Astrocyte (in vitro differentiated cells and primary cell): ENCODE data around the gene DTWD2.

Source experiments
- EZH2 ChIP-seq: IDR thresholded peaks from 2 replicates; pipeline ENCODE4 v1.6.1; 2012; ENCODE audit warnings: mild to moderate bottlenecking, low read length, inconsistent platforms; ENCODE audit not compliant: insufficient read depth
- TF ChIP-seq, protein P1 (sequence below): IDR thresholded peaks from 2 replicates; pipeline ENCODE4 v1.5.1; 2011; ENCODE audit warnings: low read depth, mild to moderate bottlenecking, inconsistent platforms, low read length, moderate library complexity; ENCODE audit not compliant: insufficient read depth

DNA sequence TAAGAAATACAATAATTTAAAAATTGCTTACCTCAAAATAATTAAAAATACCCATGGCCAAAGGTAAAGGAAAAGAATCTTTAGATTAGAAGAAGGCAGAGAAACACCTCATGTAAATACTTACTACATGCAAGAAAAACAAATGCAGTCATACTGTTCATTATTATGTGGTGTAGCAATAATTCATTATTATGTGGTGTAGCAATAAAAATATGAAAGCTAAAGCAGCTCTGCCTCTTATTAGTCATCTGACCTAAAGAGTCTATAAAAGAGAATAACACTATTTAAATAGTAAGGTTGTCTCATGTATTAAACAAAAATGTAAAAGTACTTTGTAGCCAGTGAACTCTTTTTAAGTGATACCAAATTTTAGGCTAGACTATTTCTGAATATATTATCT is 6.6 kb downstream of the DTWD2 start:
- TF ChIP-seq, protein P1, sequence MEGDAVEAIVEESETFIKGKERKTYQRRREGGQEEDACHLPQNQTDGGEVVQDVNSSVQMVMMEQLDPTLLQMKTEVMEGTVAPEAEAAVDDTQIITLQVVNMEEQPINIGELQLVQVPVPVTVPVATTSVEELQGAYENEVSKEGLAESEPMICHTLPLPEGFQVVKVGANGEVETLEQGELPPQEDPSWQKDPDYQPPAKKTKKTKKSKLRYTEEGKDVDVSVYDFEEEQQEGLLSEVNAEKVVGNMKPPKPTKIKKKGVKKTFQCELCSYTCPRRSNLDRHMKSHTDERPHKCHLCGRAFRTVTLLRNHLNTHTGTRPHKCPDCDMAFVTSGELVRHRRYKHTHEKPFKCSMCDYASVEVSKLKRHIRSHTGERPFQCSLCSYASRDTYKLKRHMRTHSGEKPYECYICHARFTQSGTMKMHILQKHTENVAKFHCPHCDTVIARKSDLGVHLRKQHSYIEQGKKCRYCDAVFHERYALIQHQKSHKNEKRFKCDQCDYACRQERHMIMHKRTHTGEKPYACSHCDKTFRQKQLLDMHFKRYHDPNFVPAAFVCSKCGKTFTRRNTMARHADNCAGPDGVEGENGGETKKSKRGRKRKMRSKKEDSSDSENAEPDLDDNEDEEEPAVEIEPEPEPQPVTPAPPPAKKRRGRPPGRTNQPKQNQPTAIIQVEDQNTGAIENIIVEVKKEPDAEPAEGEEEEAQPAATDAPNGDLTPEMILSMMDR = no peak
- TF ChIP-seq EZH2 = no peak
